ENCODE results near the gene CARD18. TPM values are rescaled to one million over a fixed set of nuclear protein-coding genes. Genes with fewer than 3 reads are reported as not detected.
"Not testable (repeated sequence)": the region's sequence is repeated elsewhere in the genome, so short reads cannot be mapped to it uniquely, and the experiment has no call there.

Gene CARD18
- total and polyA plus RNA-seq, 2 donors (not counting 1 experiment from before 2014, with no cell fraction given): not detected

- no peak overlapping the region for H3K27ac ChIP-seq (ENCODE audit: low read length in 2 of 2)
- no peak overlapping the region for H3K4me3 ChIP-seq (ENCODE audit: control extremely low read depth in 1 of 5, extremely low read depth in 1 of 5, insufficient read depth in 1 of 5, low read depth in 2 of 5, low read length in 4 of 5)
- H2AFZ ChIP-seq (ENCODE audit: insufficient read depth, low read depth, low read length, poor library complexity, severe bottlenecking): no peak overlapping the region
- H3K9ac ChIP-seq (ENCODE audit: low read length): no peak overlapping the region
- H3K79me2 ChIP-seq (ENCODE audit: control insufficient read depth, insufficient read depth, low read length): no peaks in the 10 kb centered on the region
- no peaks in the 10 kb centered on the region for H3K36me3 ChIP-seq (replicated peaks in 1 of 2; ENCODE audit: control extremely low read depth in 1 of 2, control insufficient read depth in 1 of 2, extremely low read depth in 1 of 2, insufficient read depth in 2 of 2, low read length in 1 of 2)
- intact Hi-C loops (cut with micrococcal nuclease): no loop called here
- TF ChIP-seq CTCF (IDR thresholded peaks at IDR 0.05) (no peak), EZH2 (IDR thresholded peaks at IDR 0.05; ENCODE audit: borderline replicate concordance, insufficient read depth, low read depth, low read length, poor library complexity, severe bottlenecking) (no peak)
- CTCF ChIA-PET: no interaction called here
- DNase-seq (no peak), ATAC-seq (ENCODE audit: low read depth) (no peak)
- H3K9me3 Mint-ChIP-seq (ENCODE audit: insufficient read depth): no peaks in the 10 kb centered on the region
- H3K4me3 Mint-ChIP-seq: no peak overlapping the region
- no peaks in the 10 kb centered on the region for H3K27me3 Mint-ChIP-seq
- POLR2A ChIA-PET: no interaction called here
- no peaks in the 10 kb centered on the region for H3K4me1 ChIP-seq (ENCODE audit: control insufficient read depth in 2 of 2, insufficient read depth in 2 of 2, low read length in 2 of 2)
- peaks cover 2% of the 10 kb centered on the region for H3K4me1 Mint-ChIP-seq
- peaks cover 0 to 2% (median 0%) of the 10 kb centered on the region in 3 donors for H3K9me3 ChIP-seq (ENCODE audit: control extremely low read depth in 1 of 3, control insufficient read depth in 2 of 3, insufficient read depth in 1 of 3, low read length in 2 of 3)
- no peaks in the 10 kb centered on the region for H3K27me3 ChIP-seq (replicated peaks in 1 of 4; ENCODE audit: control extremely low read depth in 1 of 4, control insufficient read depth in 3 of 4, insufficient read depth in 4 of 4, low read length in 3 of 4)
- 51% methylated on average over 2 of the region's 2 CpGs for WGBS (ENCODE audit: insufficient coverage)
- no peaks in the 10 kb centered on the region for H4K20me1 ChIP-seq (ENCODE audit: control insufficient read depth, insufficient read depth, low read length, poor library complexity, severe bottlenecking)
- H3K27ac Mint-ChIP-seq: no peak overlapping the region
- no peak overlapping the region for H3K4me2 ChIP-seq (replicated peaks; ENCODE audit: low read depth, low read length, poor library complexity, severe bottlenecking)
These were observed 38.5 kb downstream of the CARD18 start for GRCh38 chr11:105100981-105101630.

- TF ChIP-seq EZH2 (IDR thresholded peaks at IDR 0.05; ENCODE audit: borderline replicate concordance, insufficient read depth, low read depth, low read length, poor library complexity, severe bottlenecking) (no peak), CTCF (IDR thresholded peaks at IDR 0.05) (no peak)
- Mint-ChIP-seq H3K4me1 (peaks cover 2% of the 10 kb centered on the region), H3K9me3 (ENCODE audit: insufficient read depth) (no peaks in the 10 kb centered on the region), H3K27ac (no peak overlapping the region), H3K27me3 (no peaks in the 10 kb centered on the region), H3K4me3 (no peak overlapping the region)
- H3K79me2 ChIP-seq (ENCODE audit: control insufficient read depth, insufficient read depth, low read length): no peaks in the 10 kb centered on the region
- H3K4me3 ChIP-seq (ENCODE audit: control extremely low read depth in 1 of 5, extremely low read depth in 1 of 5, insufficient read depth in 1 of 5, low read depth in 2 of 5, low read length in 4 of 5): no peak overlapping the region
- no peaks in the 10 kb centered on the region for H3K27me3 ChIP-seq (replicated peaks in 1 of 4; ENCODE audit: control extremely low read depth in 1 of 4, control insufficient read depth in 3 of 4, insufficient read depth in 4 of 4, low read length in 3 of 4)
- CTCF ChIA-PET: no interaction called here
- 30% methylated on average over 4 of the region's 7 CpGs for WGBS (ENCODE audit: insufficient coverage)
- H3K9ac ChIP-seq (ENCODE audit: low read length): no peak overlapping the region
- POLR2A ChIA-PET: no interaction called here
- no peaks in the 10 kb centered on the region for H3K4me1 ChIP-seq (ENCODE audit: control insufficient read depth in 2 of 2, insufficient read depth in 2 of 2, low read length in 2 of 2)
- ATAC-seq (ENCODE audit: low read depth): no peak
- no peak overlapping the region for H3K27ac ChIP-seq (ENCODE audit: low read length in 2 of 2)
- no peak overlapping the region for H2AFZ ChIP-seq (ENCODE audit: insufficient read depth, low read depth, low read length, poor library complexity, severe bottlenecking)
- intact Hi-C loops (cut with micrococcal nuclease): no loop called here
- peaks cover 0 to 2% (median 0%) of the 10 kb centered on the region in 3 donors for H3K9me3 ChIP-seq (ENCODE audit: control extremely low read depth in 1 of 3, control insufficient read depth in 2 of 3, insufficient read depth in 1 of 3, low read length in 2 of 3)
- H3K4me2 ChIP-seq (replicated peaks; ENCODE audit: low read depth, low read length, poor library complexity, severe bottlenecking): no peak overlapping the region
- no peaks in the 10 kb centered on the region for H3K36me3 ChIP-seq (replicated peaks in 1 of 2; ENCODE audit: control extremely low read depth in 1 of 2, control insufficient read depth in 1 of 2, extremely low read depth in 1 of 2, insufficient read depth in 2 of 2, low read length in 1 of 2)
- DNase-seq: no peak
- H4K20me1 ChIP-seq (ENCODE audit: control insufficient read depth, insufficient read depth, low read length, poor library complexity, severe bottlenecking): no peaks in the 10 kb centered on the region
These were observed 39.4 kb downstream of the CARD18 start for GRCh38 chr11:105100206-105100605.

GRCh38 chr11:105099594-105099993 lies 40.0 kb downstream of the CARD18 start:
- H3K9me3 ChIP-seq (ENCODE audit: control extremely low read depth in 1 of 3, control insufficient read depth in 2 of 3, insufficient read depth in 1 of 3, low read length in 2 of 3); H4K20me1 ChIP-seq (ENCODE audit: control insufficient read depth, insufficient read depth, low read length, poor library complexity, severe bottlenecking); ATAC-seq (ENCODE audit: low read depth); H3K27me3 ChIP-seq (replicated peaks in 1 of 4; ENCODE audit: control extremely low read depth in 1 of 4, control insufficient read depth in 3 of 4, insufficient read depth in 4 of 4, low read length in 3 of 4); POLR2A ChIA-PET; H3K4me2 ChIP-seq (replicated peaks; ENCODE audit: low read depth, low read length, poor library complexity, severe bottlenecking); H3K4me1 Mint-ChIP-seq; H3K4me3 Mint-ChIP-seq; H3K9ac ChIP-seq (ENCODE audit: low read length); H3K4me3 ChIP-seq (ENCODE audit: control extremely low read depth in 1 of 5, extremely low read depth in 1 of 5, insufficient read depth in 1 of 5, low read depth in 2 of 5, low read length in 4 of 5); H3K27ac ChIP-seq (ENCODE audit: low read length in 2 of 2); H3K79me2 ChIP-seq (ENCODE audit: control insufficient read depth, insufficient read depth, low read length); H3K9me3 Mint-ChIP-seq (ENCODE audit: insufficient read depth); DNase-seq; CTCF ChIA-PET; intact Hi-C loops (cut with micrococcal nuclease); H2AFZ ChIP-seq (ENCODE audit: insufficient read depth, low read depth, low read length, poor library complexity, severe bottlenecking); H3K4me1 ChIP-seq (ENCODE audit: control insufficient read depth in 2 of 2, insufficient read depth in 2 of 2, low read length in 2 of 2); H3K27ac Mint-ChIP-seq; H3K27me3 Mint-ChIP-seq; H3K36me3 ChIP-seq (replicated peaks in 1 of 2; ENCODE audit: control extremely low read depth in 1 of 2, control insufficient read depth in 1 of 2, extremely low read depth in 1 of 2, insufficient read depth in 2 of 2, low read length in 1 of 2): not testable (repeated sequence)
- no CpG with 5 or more reads among the region's 2 CpGs for WGBS (ENCODE audit: insufficient coverage)
